AG09319 (cell line): ENCODE data around the gene OCIAD2.
"Not testable (repeated sequence)": the region's sequence is repeated elsewhere in the genome, so short reads cannot be mapped to it uniquely, and the experiment has no call there.

Experiments used
- DNase-seq: peaks from one replicate; pipeline ENCODE4 v3.0.0-alpha.2; 2010; ENCODE audit warnings: low read depth; ENCODE audit errors: extremely low read depth
- CTCF ChIP-seq: IDR thresholded peaks from 2 replicates; pipeline ENCODE4 v1.5.1; 2011; ENCODE audit warnings: low read depth, mild to moderate bottlenecking, inconsistent platforms, low read length, moderate library complexity

Gene OCIAD2

GRCh38 chr4:48899950-48900349, 6.6 kb downstream of the OCIAD2 start:
- TF ChIP-seq CTCF, result no peak
- no peak for DNase-seq

- no peak for DNase-seq
- TF ChIP-seq CTCF, result no peak
Observed at GRCh38 chr4:48899432-48899749, 7.2 kb downstream of the OCIAD2 start.

GRCh38 chr4:48898733-48899431, 7.7 kb downstream of the OCIAD2 start:
- no peak for TF ChIP-seq CTCF
- no peak for DNase-seq

GRCh38 chr4:48896845-48897244, 9.7 kb downstream of the OCIAD2 start:
- TF ChIP-seq CTCF, result no peak
- no peak for DNase-seq

GRCh38 chr4:48891028-48891619, 15.4 kb downstream of the OCIAD2 start:
- no peak for DNase-seq
- no peak for TF ChIP-seq CTCF

GRCh38 chr4:48889750-48890149, 16.8 kb downstream of the OCIAD2 start:
- DNase-seq, result not testable (repeated sequence)

GRCh38 chr4:48881646-48882045, 24.9 kb downstream of the OCIAD2 start:
- not testable (repeated sequence) for DNase-seq

- no peak for TF ChIP-seq CTCF
- DNase-seq, result no peak
Observed at GRCh38 chr4:48879561-48880442, 26.8 kb downstream of the OCIAD2 start.
